NCI-H2196 treated with DMSO at 0.1 percent for 48 hours (cell line): ENCODE measurements around the gene KLHL12.

Experiments
- DNase-seq: peaks from one replicate; lab custom pipeline; 2025; ENCODE audit not compliant: unreplicated experiment; lab: John Stamatoyannopoulos, UW

KLHL12 gene

GRCh38 chr1:202926581-202927491 is at the start of gene KLHL12:
TSS of gene KLHL12 (minus strand) at chr1:202927234. CDS start at chr1:202925162, 2,072 bp downstream.
- peak; percentile 93 for DNase-seq

GRCh38 chr1:202976633-202977032 is 49.6 kb upstream of the KLHL12 start:
- DNase-seq, result no peak

GRCh38 chr1:202974856-202975255 is 47.8 kb upstream of the KLHL12 start:
- DNase-seq, result no peak

GRCh38 chr1:202972046-202972445 is 45.0 kb upstream of the KLHL12 start:
- DNase-seq, result no peak

GRCh38 chr1:202968895-202969295 is 41.9 kb upstream of the KLHL12 start:
- DNase-seq, result peak; percentile 23

- DNase-seq, result no peak
Observed at GRCh38 chr1:202968351-202968750, 41.3 kb upstream of the KLHL12 start.

- DNase-seq, result no peak
Observed at GRCh38 chr1:202967684-202968281, 40.7 kb upstream of the KLHL12 start.

- no peak for DNase-seq
Observed at GRCh38 chr1:202966006-202966898, 39.2 kb upstream of the KLHL12 start.

GRCh38 chr1:202965422-202965821 is 38.4 kb upstream of the KLHL12 start:
- DNase-seq, result no peak

GRCh38 chr1:202964791-202965410 is 37.9 kb upstream of the KLHL12 start:
- peak; percentile 92 for DNase-seq

- no peak for DNase-seq
Observed at GRCh38 chr1:202961220-202961880, 34.3 kb upstream of the KLHL12 start.

- peak; percentile 30 for DNase-seq
Observed at GRCh38 chr1:202959276-202959620, 32.2 kb upstream of the KLHL12 start.

GRCh38 chr1:202958544-202959275 is 31.7 kb upstream of the KLHL12 start:
- no peak for DNase-seq

GRCh38 chr1:202957733-202958543 is 30.9 kb upstream of the KLHL12 start, which contains the start of gene ADIPOR1:
TSS of gene ADIPOR1 (minus strand) at chr1:202958312. CDS start at chr1:202951070, 7,242 bp downstream.
- DNase-seq, result peak; percentile 79

- DNase-seq, result no peak
Observed at GRCh38 chr1:202956969-202957368, 29.9 kb upstream of the KLHL12 start.

GRCh38 chr1:202954057-202954745 is 27.2 kb upstream of the KLHL12 start:
- no peak for DNase-seq

GRCh38 chr1:202953392-202953791 is 26.4 kb upstream of the KLHL12 start:
- DNase-seq, result no peak

- no peak for DNase-seq
Observed at GRCh38 chr1:202952818-202953217, 25.8 kb upstream of the KLHL12 start.
